ENCODE data around the gene PITPNM3.

Gene PITPNM3

GRCh38 chr17:6470146-6470718, 86.1 kb downstream of the PITPNM3 start:
- no peak for DNase-seq (ENCODE audit: low read depth)
- no peak overlapping the region for H3K4me3 ChIP-seq (ENCODE audit: low read length)
- no peak for TF ChIP-seq CTCF (conservative IDR thresholded peaks at IDR 0.05; ENCODE audit: low read depth, low read length)

- no peak for DNase-seq (ENCODE audit: low read depth)
- no peak for TF ChIP-seq CTCF (conservative IDR thresholded peaks at IDR 0.05; ENCODE audit: low read depth, low read length)
- H3K4me3 ChIP-seq (ENCODE audit: low read length): no peak overlapping the region
These were observed 88.1 kb downstream of the PITPNM3 start for GRCh38 chr17:6468051-6468790.

- TF ChIP-seq CTCF (conservative IDR thresholded peaks at IDR 0.05; ENCODE audit: low read depth, low read length): no peak
- no peak for DNase-seq (ENCODE audit: low read depth)
- no peak overlapping the region for H3K4me3 ChIP-seq (ENCODE audit: low read length)
These were observed 88.8 kb downstream of the PITPNM3 start for GRCh38 chr17:6467567-6467966.

GRCh38 chr17:6465206-6466003, 91.0 kb downstream of the PITPNM3 start:
- no peak overlapping the region for H3K4me3 ChIP-seq (ENCODE audit: low read length)
- TF ChIP-seq CTCF (conservative IDR thresholded peaks at IDR 0.05; ENCODE audit: low read depth, low read length): no peak
- no peak for DNase-seq (ENCODE audit: low read depth)

GRCh38 chr17:6464446-6465041, 91.8 kb downstream of the PITPNM3 start:
- no peak for DNase-seq (ENCODE audit: low read depth)
- TF ChIP-seq CTCF (conservative IDR thresholded peaks at IDR 0.05; ENCODE audit: low read depth, low read length): no peak
- H3K4me3 ChIP-seq (ENCODE audit: low read length): no peak overlapping the region

GRCh38 chr17:6463616-6464445, 92.5 kb downstream of the PITPNM3 start:
- DNase-seq (ENCODE audit: low read depth): no peak
- H3K4me3 ChIP-seq (ENCODE audit: low read length): no peak overlapping the region

More at GRCh38 chr17:6463616-6464445, 92.5 kb downstream of the PITPNM3 start:
- no peak for TF ChIP-seq CTCF (conservative IDR thresholded peaks at IDR 0.05; ENCODE audit: low read depth, low read length)

All from retinal pigment epithelial cell (primary cell).